Measurements from ENCODE around the gene STXBP5L.

STXBP5L gene

DNA sequence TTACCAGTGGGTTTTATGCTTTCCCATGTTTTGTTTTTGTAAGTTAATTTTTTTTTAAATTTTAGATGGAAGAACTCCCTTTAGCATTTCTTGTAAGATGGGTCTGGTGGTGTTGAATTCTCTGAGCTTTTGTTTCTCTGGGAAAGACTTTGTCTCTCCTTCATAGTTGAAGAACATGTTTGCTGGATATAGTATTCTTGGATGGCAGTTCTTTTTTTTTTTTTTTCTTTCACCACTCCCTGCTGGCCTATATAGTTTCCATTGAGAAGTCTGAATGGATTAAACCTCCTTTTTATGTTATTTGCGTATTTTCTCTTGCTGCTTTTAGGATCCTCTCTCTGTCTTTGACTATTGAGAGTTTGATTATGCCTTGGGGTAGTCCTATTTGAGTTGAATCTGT is 18.1 kb downstream of the STXBP5L start:
- TF ChIP-seq, protein P1, sequence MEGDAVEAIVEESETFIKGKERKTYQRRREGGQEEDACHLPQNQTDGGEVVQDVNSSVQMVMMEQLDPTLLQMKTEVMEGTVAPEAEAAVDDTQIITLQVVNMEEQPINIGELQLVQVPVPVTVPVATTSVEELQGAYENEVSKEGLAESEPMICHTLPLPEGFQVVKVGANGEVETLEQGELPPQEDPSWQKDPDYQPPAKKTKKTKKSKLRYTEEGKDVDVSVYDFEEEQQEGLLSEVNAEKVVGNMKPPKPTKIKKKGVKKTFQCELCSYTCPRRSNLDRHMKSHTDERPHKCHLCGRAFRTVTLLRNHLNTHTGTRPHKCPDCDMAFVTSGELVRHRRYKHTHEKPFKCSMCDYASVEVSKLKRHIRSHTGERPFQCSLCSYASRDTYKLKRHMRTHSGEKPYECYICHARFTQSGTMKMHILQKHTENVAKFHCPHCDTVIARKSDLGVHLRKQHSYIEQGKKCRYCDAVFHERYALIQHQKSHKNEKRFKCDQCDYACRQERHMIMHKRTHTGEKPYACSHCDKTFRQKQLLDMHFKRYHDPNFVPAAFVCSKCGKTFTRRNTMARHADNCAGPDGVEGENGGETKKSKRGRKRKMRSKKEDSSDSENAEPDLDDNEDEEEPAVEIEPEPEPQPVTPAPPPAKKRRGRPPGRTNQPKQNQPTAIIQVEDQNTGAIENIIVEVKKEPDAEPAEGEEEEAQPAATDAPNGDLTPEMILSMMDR (IDR thresholded peaks at IDR 0.05; ENCODE audit: extremely low read depth, insufficient read depth, missing control alignments) = no peak
- in situ Hi-C loops (cut with MboI; ENCODE audit: low pct_unique_long_range_greater_than_20kb, low sequenced_read_pairs, unreplicated experiment) = no loop called here
- no peak for DNase-seq (ENCODE audit: low spot score)

DNA sequence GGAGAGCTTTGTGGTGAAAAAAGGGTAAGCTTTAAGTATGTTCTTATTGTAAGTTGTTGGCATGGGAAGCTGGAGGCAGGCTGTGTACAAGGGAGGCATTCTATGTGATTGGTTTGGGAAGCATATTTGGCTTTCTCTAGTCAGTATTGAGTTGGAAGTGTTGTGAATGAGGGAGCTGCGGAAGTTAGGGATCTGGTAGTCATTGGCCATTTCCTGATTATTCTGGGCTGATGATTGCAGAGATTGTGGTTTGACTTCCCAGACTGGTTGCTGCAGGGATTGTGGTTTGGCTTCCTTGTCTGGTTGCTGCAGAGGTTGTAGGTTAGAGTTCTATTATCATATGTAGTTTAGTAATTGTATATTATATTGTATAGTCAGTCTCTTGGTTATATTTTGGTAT is 21.0 kb downstream of the STXBP5L start:
- no peak for DNase-seq (ENCODE audit: low spot score)
- TF ChIP-seq, protein P1 (IDR thresholded peaks at IDR 0.05; ENCODE audit: extremely low read depth, insufficient read depth, missing control alignments) = no peak
- in situ Hi-C loops (cut with MboI; ENCODE audit: low pct_unique_long_range_greater_than_20kb, low sequenced_read_pairs, unreplicated experiment) = no loop called here

DNA sequence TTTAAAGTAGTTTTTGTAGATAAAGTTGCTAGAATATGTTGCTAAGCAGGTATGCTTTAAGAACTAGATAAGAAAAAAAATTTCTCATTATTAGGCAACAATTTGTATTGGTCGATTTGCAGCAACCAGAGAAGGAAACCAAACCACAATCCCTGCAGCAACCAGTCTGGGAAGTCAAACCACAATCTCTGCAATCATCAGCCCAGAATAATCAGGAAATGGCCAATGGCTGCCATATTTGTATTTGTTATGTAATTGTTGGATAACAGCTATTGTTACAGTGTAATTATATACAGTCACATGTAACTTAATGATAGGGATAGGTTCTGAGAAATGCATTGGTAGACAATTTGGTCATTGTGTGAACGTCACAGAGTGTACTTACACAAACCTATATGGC is 23.6 kb downstream of the STXBP5L start:
- in situ Hi-C loops (cut with MboI; ENCODE audit: low pct_unique_long_range_greater_than_20kb, low sequenced_read_pairs, unreplicated experiment) = no loop called here
- TF ChIP-seq, protein P1 (IDR thresholded peaks at IDR 0.05; ENCODE audit: extremely low read depth, insufficient read depth, missing control alignments) = no peak
- DNase-seq (ENCODE audit: low spot score) = no peak

DNA sequence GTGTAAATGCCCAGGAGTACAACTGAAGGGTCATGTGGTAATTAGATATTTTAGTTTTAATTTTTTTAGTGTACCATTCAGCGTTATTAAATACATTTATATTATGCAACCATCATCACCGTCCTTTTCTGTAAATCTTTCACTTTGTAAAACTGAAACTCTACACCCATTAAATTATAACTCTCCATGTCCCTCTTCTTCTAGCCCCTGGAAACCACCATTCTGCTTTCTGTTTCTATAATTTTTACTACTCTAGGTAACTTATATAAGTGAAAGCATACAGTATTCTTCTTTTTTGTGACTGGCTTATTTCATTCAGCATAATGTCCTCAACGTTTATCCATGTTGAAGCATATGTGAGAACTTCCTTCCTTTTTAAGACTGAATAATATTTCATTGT is 48.1 kb downstream of the STXBP5L start:
- in situ Hi-C loops (cut with MboI; ENCODE audit: low pct_unique_long_range_greater_than_20kb, low sequenced_read_pairs, unreplicated experiment) = no loop called here
- TF ChIP-seq, protein P1 (IDR thresholded peaks at IDR 0.05; ENCODE audit: extremely low read depth, insufficient read depth, missing control alignments) = no peak
- no peak for DNase-seq (ENCODE audit: low spot score)

DNA sequence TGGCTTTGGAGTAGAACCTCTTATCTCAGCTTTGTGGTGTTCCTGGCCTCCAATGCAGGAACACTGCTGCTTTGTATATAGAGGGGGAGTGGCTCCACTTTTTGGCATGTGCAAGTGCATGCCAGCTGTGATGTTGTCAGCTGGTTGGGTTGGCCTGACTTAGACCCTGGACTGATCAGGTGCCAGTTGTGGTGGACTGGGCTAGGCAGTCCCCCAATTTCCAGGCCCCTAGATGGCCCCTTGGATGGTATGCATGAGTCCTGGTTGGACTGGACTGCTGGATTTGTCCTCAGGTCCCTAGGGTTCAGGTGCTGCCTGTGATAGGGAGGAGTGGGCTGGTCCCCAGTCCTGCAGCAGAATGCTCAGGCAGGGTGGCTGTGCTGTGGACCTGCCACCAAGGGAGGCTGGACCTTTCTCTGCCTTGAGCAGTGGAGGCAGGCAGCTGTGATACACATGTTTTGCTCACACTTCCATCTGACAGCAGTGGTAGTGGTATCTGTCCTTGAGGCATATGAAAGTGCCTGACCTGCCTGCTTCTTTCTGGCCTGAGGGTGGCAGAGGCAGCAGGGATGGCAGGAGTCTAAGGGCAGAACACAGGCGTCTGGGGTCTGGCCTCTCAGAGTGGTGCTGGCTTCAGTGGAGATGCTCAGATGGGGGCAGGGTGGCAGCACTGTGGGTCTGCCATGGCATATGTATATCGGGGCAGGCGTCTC is 74.8 kb downstream of the STXBP5L start:
- no peak for DNase-seq (ENCODE audit: low spot score)
- in situ Hi-C loops (cut with MboI; ENCODE audit: low pct_unique_long_range_greater_than_20kb, low sequenced_read_pairs, unreplicated experiment) = no loop called here
- TF ChIP-seq, protein P1 (IDR thresholded peaks at IDR 0.05; ENCODE audit: extremely low read depth, insufficient read depth, missing control alignments) = no peak

DNA sequence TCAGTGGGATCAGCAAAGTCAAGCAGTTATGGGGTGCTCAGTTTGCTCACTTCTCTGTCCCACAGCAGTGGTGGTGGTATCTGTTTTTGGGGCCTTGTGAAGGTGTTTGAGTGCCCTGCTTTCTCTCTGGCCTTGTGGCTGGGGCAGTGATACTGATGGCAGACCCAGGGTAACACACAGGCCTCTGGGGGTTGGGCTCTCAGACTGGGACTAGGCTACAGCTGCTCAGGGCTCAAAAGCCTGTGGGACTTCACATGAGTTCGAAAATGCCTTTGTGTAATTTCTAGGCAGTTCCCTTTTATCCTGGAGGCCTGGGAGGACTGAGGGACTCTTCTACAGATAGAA is 75.3 kb downstream of the STXBP5L start:
- no peak for DNase-seq (ENCODE audit: low spot score)
- in situ Hi-C loops (cut with MboI; ENCODE audit: low pct_unique_long_range_greater_than_20kb, low sequenced_read_pairs, unreplicated experiment) = no loop called here
- TF ChIP-seq, protein P1 (IDR thresholded peaks at IDR 0.05; ENCODE audit: extremely low read depth, insufficient read depth, missing control alignments) = no peak
